GM19438 (cell line): ENCODE data around the gene MKNK1.

Experiments
- ATAC-seq: cut with Tn5 transposase; IDR thresholded peaks from one replicate; pipeline ENCODE4 v1.9.1; 2021; ENCODE audit warnings: low read depth; ENCODE audit not compliant: unreplicated experiment

The MKNK1 gene

DNA sequence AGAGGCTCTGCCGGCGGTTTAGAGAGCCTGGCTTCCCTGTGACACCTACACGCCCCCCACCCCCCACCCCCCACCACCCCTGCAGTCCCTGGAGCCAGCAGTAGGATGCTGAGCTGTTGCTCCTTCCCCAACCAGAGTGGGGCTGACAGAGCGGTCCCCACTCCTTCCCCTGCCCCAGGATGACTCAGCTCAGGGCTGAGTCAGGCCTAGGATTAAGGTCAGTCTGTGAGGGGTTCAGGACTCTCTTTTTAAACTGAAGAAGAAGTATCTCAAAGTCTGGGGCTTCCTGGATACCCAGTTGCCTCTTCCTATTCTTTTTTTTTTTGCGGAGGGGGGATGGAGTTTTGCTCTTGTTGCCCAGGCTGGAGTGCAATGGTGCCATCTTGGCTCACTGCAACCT, 95.3 kb downstream of the MKNK1 start:
- no peak for ATAC-seq
